H1 (cell line): Measurements from ENCODE around the gene ITSN1. TPM values are rescaled to one million over a fixed set of nuclear protein-coding genes. Genes with fewer than 3 reads are reported as not detected.

Experiments used
- CTCF ChIA-PET: fragments of 300-600 bp; sonication (Branson Sonifier 250); formaldehyde crosslinking; loops from one replicate; lab custom pipeline; 2021; ENCODE audit not compliant: partially characterized antibody; lab: Charles Lee
- POLR2A ChIA-PET: fragments of 300-600 bp; sonication (Branson Sonifier 250); formaldehyde crosslinking; loops from one replicate; lab custom pipeline; 2021; ENCODE audit warnings: inconsistent platforms; ENCODE audit not compliant: partially characterized antibody; lab: Charles Lee
- DNase-seq, 2 experiments: peaks; one replicate each; pipeline versions ENCODE4 v3.0.0 to v3.0.0-alpha.2; 2010 to 2022; ENCODE audit warnings: low spot score in 2 of 2, low read depth in 1 of 2, mixed read lengths in 1 of 2
- FAIRE-seq: peaks from 2 replicates; lab custom pipeline; 2011; peaks lifted over from hg19 to GRCh38; lab: Jason Lieb, UNC
- H2AFZ ChIP-seq: 2 replicates; pipeline ENCODE4 v1.8.1; 2012; ENCODE audit warnings: low read length, inconsistent platforms
- H2AK5ac ChIP-seq: 2 replicates; pipeline ENCODE4 v1.6.1; 2013; ENCODE audit warnings: low read depth, low read length
- H2BK120ac ChIP-seq: replicated peaks from 2 replicates; pipeline ENCODE3; 2013; ENCODE audit warnings: low read depth, low read length, inconsistent platforms
- H2BK12ac ChIP-seq: 2 replicates; pipeline ENCODE4 v1.6.1; 2013; ENCODE audit warnings: low read depth, low read length
- H2BK15ac ChIP-seq: 2 replicates; pipeline ENCODE4 v1.6.1; 2013; ENCODE audit warnings: low read length
- H2BK20ac ChIP-seq: 2 replicates; pipeline ENCODE4 v1.6.1; 2013; ENCODE audit warnings: low read length
- H2BK5ac ChIP-seq: 2 replicates; pipeline ENCODE4 v1.6.1; 2013; ENCODE audit warnings: low read depth, low read length
- H3K14ac ChIP-seq: 2 replicates; pipeline ENCODE4 v1.6.1; 2013; ENCODE audit warnings: inconsistent platforms; ENCODE audit not compliant: insufficient read length
- H3K18ac ChIP-seq: 2 replicates; pipeline ENCODE4 v1.6.1; 2013; ENCODE audit warnings: low read length; ENCODE audit errors: extremely low read depth
- H3K23ac ChIP-seq: 2 replicates; pipeline ENCODE4 v1.6.1; 2013; ENCODE audit warnings: inconsistent platforms; ENCODE audit not compliant: insufficient read length
- H3K23me2 ChIP-seq: 2 replicates; pipeline ENCODE4 v1.6.1; 2013; ENCODE audit warnings: low read depth, low read length
- H3K27ac ChIP-seq: 2 replicates; pipeline ENCODE4 v1.6.1; 2011; ENCODE audit warnings: low read depth, low read length, inconsistent platforms
- H3K27me3 ChIP-seq, 4 experiments: replicated peaks in 1 of 4; 1 replicate in 1 of 4; 2 replicates in 3 of 4; pipeline versions ENCODE4 v1.6.1 to v1.8.1; 2011 to 2013; ENCODE audit warnings: low read length in 3 of 4, mild to moderate bottlenecking in 3 of 4, inconsistent platforms in 2 of 4, mixed read lengths in 2 of 4, moderate library complexity in 1 of 4; ENCODE audit not compliant: control insufficient read depth in 3 of 4, insufficient read depth in 3 of 4; ENCODE audit errors: extremely low read depth in 1 of 4
- H3K36me3 ChIP-seq, 4 experiments: 2 replicates each; pipeline versions ENCODE4 v1.6.1 to v1.8.1; 2011 to 2013; ENCODE audit warnings: mild to moderate bottlenecking in 4 of 4, low read length in 3 of 4, moderate library complexity in 2 of 4, control low read depth in 1 of 4, inconsistent platforms in 1 of 4; ENCODE audit not compliant: insufficient read depth in 4 of 4, control insufficient read depth in 2 of 4
- H3K4ac ChIP-seq: replicated peaks from 2 replicates; pipeline ENCODE3; 2013; ENCODE audit warnings: low read length, low read depth, mixed read lengths, inconsistent platforms; ENCODE audit not compliant: insufficient read length
- H3K4me1 ChIP-seq, 4 experiments: replicated peaks in 1 of 4; 1 replicate in 1 of 4; 2 replicates in 3 of 4; pipeline versions ENCODE4 v1.6.1 to v1.8.1; 2011 to 2013; ENCODE audit warnings: low read length in 3 of 4, inconsistent platforms in 2 of 4, mixed read lengths in 1 of 4; ENCODE audit not compliant: insufficient read depth in 4 of 4, control insufficient read depth in 3 of 4
- H3K4me2 ChIP-seq, 2 experiments: 2 replicates each; pipeline versions ENCODE4 v1.6.1 to v1.8.1; 2011 to 2013; ENCODE audit warnings: low read depth in 2 of 2, low read length in 2 of 2, control low read depth in 1 of 2, inconsistent platforms in 1 of 2, mild to moderate bottlenecking in 1 of 2; ENCODE audit not compliant: insufficient read depth in 1 of 2
- H3K4me3 ChIP-seq, 4 experiments: fragments of 200-600, 300-600 bp in 1 of 4; sonication (generic), shearing (Covaris generic), sonication (Bioruptor Twin) in 1 of 4; 2 replicates each; pipeline versions ENCODE4 v1.5.1 to v1.8.1; 2011 to 2016; ENCODE audit warnings: low read length in 4 of 4, low read depth in 3 of 4, control low read depth in 2 of 4, inconsistent platforms in 2 of 4, mild to moderate bottlenecking in 2 of 4, mixed read lengths in 1 of 4, moderate library complexity in 1 of 4; ENCODE audit not compliant: insufficient read depth in 2 of 4; ENCODE audit errors: extremely low read depth in 1 of 4
- H3K56ac ChIP-seq: replicated peaks from 2 replicates; pipeline ENCODE3; 2013; ENCODE audit warnings: low read depth, mild to moderate bottlenecking, mixed read lengths, low read length, inconsistent platforms; ENCODE audit not compliant: insufficient read length
- H3K79me1 ChIP-seq: 2 replicates; pipeline ENCODE4 v1.6.1; 2013; ENCODE audit warnings: low read depth, low read length, control low read depth
- H3K79me2 ChIP-seq, 2 experiments: 2 replicates each; pipeline versions ENCODE4 v1.6.1 to v1.8.1; 2012 to 2013; ENCODE audit warnings: low read length in 2 of 2, mild to moderate bottlenecking in 2 of 2, inconsistent platforms in 1 of 2; ENCODE audit not compliant: insufficient read depth in 2 of 2, control insufficient read depth in 1 of 2
- H3K9ac ChIP-seq, 4 experiments: replicated peaks in 1 of 4; 1 replicate in 1 of 4; 2 replicates in 3 of 4; pipeline versions ENCODE4 v1.6.1 to v1.8.1; 2011 to 2013; ENCODE audit warnings: low read depth in 3 of 4, low read length in 3 of 4, control low read depth in 2 of 4, mild to moderate bottlenecking in 2 of 4, moderate library complexity in 2 of 4, inconsistent platforms in 1 of 4; ENCODE audit errors: extremely low read depth in 1 of 4
- H3K9me3 ChIP-seq, 2 experiments: 2 replicates each; pipeline versions ENCODE4 v1.6.1 to v1.8.1; 2012 to 2013; ENCODE audit warnings: mild to moderate bottlenecking in 2 of 2, moderate library complexity in 2 of 2, control low read depth in 1 of 2, inconsistent platforms in 1 of 2, low read depth in 1 of 2, low read length in 1 of 2, mixed read lengths in 1 of 2; ENCODE audit not compliant: insufficient read depth in 2 of 2
- H4K20me1 ChIP-seq, 2 experiments: replicated peaks in 1 of 2; 2 replicates each; pipeline versions ENCODE3 to v1.8.1; 2011 to 2013; ENCODE audit warnings: inconsistent platforms in 2 of 2, low read length in 2 of 2, mild to moderate bottlenecking in 1 of 2; ENCODE audit not compliant: insufficient read depth in 2 of 2, control insufficient read depth in 1 of 2
- H4K5ac ChIP-seq: 2 replicates; pipeline ENCODE4 v1.6.1; 2013; ENCODE audit warnings: low read length, low read depth, mixed read lengths, inconsistent platforms; ENCODE audit not compliant: insufficient read length
- H4K8ac ChIP-seq: 2 replicates; pipeline ENCODE4 v1.8.0; 2013; ENCODE audit warnings: mild to moderate bottlenecking, moderate library complexity, low read length, inconsistent platforms; ENCODE audit not compliant: insufficient read depth; ENCODE audit errors: extremely low read depth
- H4K91ac ChIP-seq: replicated peaks from 2 replicates; pipeline ENCODE3; 2013; ENCODE audit warnings: low read length, mixed read lengths, inconsistent platforms; ENCODE audit not compliant: insufficient read length
- CBX8 ChIP-seq: fragments of 300-800, 300-1000 bp; sonication (generic); IDR thresholded peaks from 2 replicates; pipeline ENCODE4 v1.7.1; 2016; ENCODE audit warnings: low read depth, low read length, borderline replicate concordance
- CHD2 ChIP-seq: IDR thresholded peaks from 2 replicates; pipeline ENCODE4 v1.6.1; 2012; ENCODE audit warnings: low read length, improper control_type of control experiment
- EP300 ChIP-seq, 2 experiments: IDR thresholded peaks; 1 replicate in 1 of 2; 2 replicates in 1 of 2; pipeline ENCODE4 v1.6.1; 2011 to 2012; ENCODE audit warnings: low read depth in 2 of 2, low read length in 2 of 2, mild to moderate bottlenecking in 2 of 2, borderline replicate concordance in 1 of 2, inconsistent platforms in 1 of 2, moderate library complexity in 1 of 2
- GABPA ChIP-seq: IDR thresholded peaks from 2 replicates; pipeline ENCODE4 v1.6.1; 2011; ENCODE audit warnings: mild to moderate bottlenecking, low read length, moderate library complexity, borderline replicate concordance; ENCODE audit not compliant: insufficient read depth
- KDM5A ChIP-seq: fragments of 200-600 bp; IDR thresholded peaks from 2 replicates; pipeline ENCODE4 v1.7.1; 2012; ENCODE audit warnings: mild to moderate bottlenecking, low read length, inconsistent platforms, mixed read lengths
- RBBP5 ChIP-seq: IDR thresholded peaks from 2 replicates; pipeline ENCODE4 v1.7.1; 2012; ENCODE audit warnings: low read depth, mild to moderate bottlenecking, inconsistent platforms, low read length, moderate library complexity, borderline replicate concordance
- RFX5 ChIP-seq: IDR thresholded peaks from 2 replicates; pipeline ENCODE4 v1.6.1; 2011; ENCODE audit warnings: low read depth, low read length, improper control_type of control experiment, borderline replicate concordance
- TEAD4 ChIP-seq: IDR thresholded peaks from 2 replicates; pipeline ENCODE4 v1.6.1; 2012; ENCODE audit warnings: low read depth, low read length, inconsistent platforms, mixed read lengths
- WGBS, 2 experiments: shearing (Covaris generic) in 1 of 2; methylation state at CpG; one replicate each; pipeline versions ENCODE4 v1.1.6 to v1.1.7; 2013 to 2015; ENCODE audit warnings: low lambda C conversion rate in 2 of 2, mixed read lengths in 2 of 2, inconsistent platforms in 1 of 2, low coverage in 1 of 2, missing lambda C conversion rate in 1 of 2; ENCODE audit not compliant: insufficient replicate concordance in 2 of 2, insufficient coverage in 1 of 2, insufficient read length in 1 of 2; ENCODE audit errors: extremely low coverage in 1 of 2, missing lambda C conversion rate in 1 of 2; 5-methylcytosine and 5-hydroxymethylcytosine counted together
- polyA plus RNA-seq, 7 experiments: library from polyadenylated mRNA; depleted of rRNA in 3 of 7; stranded (reverse) in 5 of 7; unstranded in 2 of 7; fragments of >200 nt in 5 of 7; fragments of 200-250 nt in 2 of 7; gene quantifications; 1 replicate in 5 of 7; 2 replicates in 1 of 7; 4 replicates in 1 of 7; pipeline versions ENCODE4 v1.2.1 to v1.2.3, GENCODE V29; 2011 to 2013; ENCODE audit warnings: missing spikeins in 2 of 7, mixed read lengths in 2 of 7
- total RNA-seq: library from RNA; stranded (reverse); fragmentation: NEBNext Ultra II Directional; extraction: Animal tissue kit (Norgen Biotek cat#: 25700); gene quantifications from 2 replicates; pipeline ENCODE4 v1.2.1, GENCODE V29; 2021
- TF ChIP-seq, protein P1 (sequence below): IDR thresholded peaks from 2 replicates; pipeline ENCODE4 v1.6.1; 2011; ENCODE audit warnings: low read length, improper control_type of control experiment

Gene ITSN1
- total and polyA plus RNA-seq, 2 of the 8 experiments (the other 6 are each of a cell fraction or from before 2014, with no cell fraction given), result 60.8 to 78.1 TPM

- 86% methylated on average over 2 of the region's 2 CpGs; no CpG with 5 or more reads in 1 of the 2 experiments for WGBS, 2 experiments
- Histone ChIP-seq H2AFZ (no peak overlapping the region), H3K18ac (no peak overlapping the region), H2BK20ac (no peak overlapping the region), H3K56ac (no peak overlapping the region), H3K9me3 (peaks cover 0 to 4% of the 10 kb centered on the region in 2 experiments; a peak in 2 of 4 replicates), H3K9ac (no peak overlapping the region), H2BK5ac (no peak overlapping the region), H3K4ac (no peak overlapping the region), H3K23ac (no peak overlapping the region), H4K20me1 (peaks cover 2% of the 10 kb centered on the region in 2 experiments), H3K4me2 (no peak overlapping the region), H3K79me1 (no peaks in the 10 kb centered on the region), H2BK120ac (no peak overlapping the region), H2AK5ac (no peak overlapping the region), H3K27me3 (no peaks in the 10 kb centered on the region), H4K91ac (no peak overlapping the region), H4K8ac (no peak overlapping the region), H3K4me3 (no peak overlapping the region), H3K23me2 (no peaks in the 10 kb centered on the region), H3K4me1 (no peaks in the 10 kb centered on the region), H3K14ac (no peak overlapping the region), H4K5ac (no peak overlapping the region), H2BK15ac (no peak overlapping the region), H2BK12ac (no peak overlapping the region), H3K36me3 (peaks cover 3 to 41% (median 12%) of the 10 kb centered on the region in 4 experiments; a peak in 6 of 8 replicates), H3K79me2 (no peaks in the 10 kb centered on the region), H3K27ac (no peak overlapping the region)
- DNase-seq (no peak), FAIRE-seq (no peak)
- POLR2A ChIA-PET, result interaction anchor here (1.6 kb wide), 1 partner anchor 9 kb away, joined by 3 read pairs; no protein-coding TSS in a partner anchor
- CTCF ChIA-PET, result interaction anchor here (0.8 kb wide), 1 partner anchor 54 kb away, joined by 3 read pairs; no protein-coding TSS in a partner anchor
- TF ChIP-seq EP300 (IDR thresholded peaks at IDR 0.05; ENCODE audit: borderline replicate concordance in 1 of 2, low read depth in 2 of 2, low read length in 2 of 2) (no peak), CHD2 (no peak), RBBP5 (no peak), RFX5 (no peak), KDM5A (no peak), GABPA (no peak), CBX8 (no peak), TEAD4 (no peak)
- TF ChIP-seq, protein P1, sequence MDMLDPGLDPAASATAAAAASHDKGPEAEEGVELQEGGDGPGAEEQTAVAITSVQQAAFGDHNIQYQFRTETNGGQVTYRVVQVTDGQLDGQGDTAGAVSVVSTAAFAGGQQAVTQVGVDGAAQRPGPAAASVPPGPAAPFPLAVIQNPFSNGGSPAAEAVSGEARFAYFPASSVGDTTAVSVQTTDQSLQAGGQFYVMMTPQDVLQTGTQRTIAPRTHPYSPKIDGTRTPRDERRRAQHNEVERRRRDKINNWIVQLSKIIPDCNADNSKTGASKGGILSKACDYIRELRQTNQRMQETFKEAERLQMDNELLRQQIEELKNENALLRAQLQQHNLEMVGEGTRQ, result no peak
Measured at GRCh38 chr21:33747420-33747819, 105.1 kb downstream of the ITSN1 start.
